ENCODE measurements around the gene GUCA2B. TPM values are rescaled to one million over a fixed set of nuclear protein-coding genes. Genes with fewer than 3 reads are reported as not detected.

GUCA2B gene
- total RNA-seq, 1 experiment from 2014 or later, result not detected

GRCh38 chr1:42186152-42186551 lies 32.9 kb downstream of the GUCA2B start:
- Mint-ChIP-seq H3K4me1 (ENCODE audit: insufficient read depth, unreplicated experiment) (peaks cover 9% of the 10 kb centered on the region), H3K36me3 (ENCODE audit: insufficient read depth, unreplicated experiment) (peaks cover 30% of the 10 kb centered on the region), H3K4me3 (ENCODE audit: unreplicated experiment) (no peak overlapping the region), H3K9me3 (ENCODE audit: unreplicated experiment) (no peaks in the 10 kb centered on the region), H3K27me3 (ENCODE audit: insufficient read depth, unreplicated experiment) (no peaks in the 10 kb centered on the region), H3K27ac (ENCODE audit: low read depth, unreplicated experiment) (no peak overlapping the region)
- TF ChIP-seq CTCF (IDR thresholded peaks at IDR 0.05; ENCODE audit: unreplicated experiment), result no peak
- intact Hi-C loops (cut with micrococcal nuclease), result no loop called here
- BruUV-seq (replicated peaks), result no TSS peak
- ChIA-PET CTCF (interaction anchor here (0.5 to 4.7 kb wide), 4 partner anchors 11 to 691 kb away, joined by 3 to 33 read pairs (median 5); no protein-coding TSS in a partner anchor), POLR2A (interaction anchor here (1.2 kb wide), 1 partner anchor 9 kb away, joined by 3 read pairs; no protein-coding TSS in a partner anchor)
- no peak for DNase-seq (ENCODE audit: unreplicated experiment)

- TF ChIP-seq CTCF (IDR thresholded peaks at IDR 0.05; ENCODE audit: unreplicated experiment), result no peak
- DNase-seq (ENCODE audit: unreplicated experiment), result no peak
- Mint-ChIP-seq H3K27ac (ENCODE audit: low read depth, unreplicated experiment) (no peak overlapping the region), H3K27me3 (ENCODE audit: insufficient read depth, unreplicated experiment) (no peaks in the 10 kb centered on the region), H3K4me1 (ENCODE audit: insufficient read depth, unreplicated experiment) (peaks cover 22% of the 10 kb centered on the region), H3K36me3 (ENCODE audit: insufficient read depth, unreplicated experiment) (peaks cover 11% of the 10 kb centered on the region), H3K4me3 (ENCODE audit: unreplicated experiment) (no peak overlapping the region), H3K9me3 (ENCODE audit: unreplicated experiment) (no peaks in the 10 kb centered on the region)
- BruUV-seq (replicated peaks), result no TSS peak
- ChIA-PET CTCF (interaction anchor here (0.7 to 1.0 kb wide), 2 partner anchors 17 to 674 kb away, joined by 3 to 4 read pairs; no protein-coding TSS in a partner anchor), POLR2A (no interaction called here)
- intact Hi-C loops (cut with micrococcal nuclease), result no loop called here
These were observed 37.0 kb downstream of the GUCA2B start for GRCh38 chr1:42189931-42190853.

- CTCF ChIA-PET, result interaction anchor here (0.6 to 1.6 kb wide), 4 partner anchors 15 to 676 kb away, joined by 3 to 5 read pairs (median 4); no protein-coding TSS in a partner anchor
- peaks cover 17% of the 10 kb centered on the region for H3K4me1 Mint-ChIP-seq (ENCODE audit: insufficient read depth, unreplicated experiment)
- POLR2A ChIA-PET, result interaction anchor here (2.1 kb wide), 1 partner anchor 18 kb away, joined by 6 read pairs; no protein-coding TSS in a partner anchor
- H3K4me3 Mint-ChIP-seq (ENCODE audit: unreplicated experiment), result no peak overlapping the region
- H3K9me3 Mint-ChIP-seq (ENCODE audit: unreplicated experiment), result no peaks in the 10 kb centered on the region
- no peak for DNase-seq (ENCODE audit: unreplicated experiment)
- H3K27ac Mint-ChIP-seq (ENCODE audit: low read depth, unreplicated experiment), result peak overlapping the region; percentile 78
- BruUV-seq (replicated peaks), result no TSS peak
- H3K27me3 Mint-ChIP-seq (ENCODE audit: insufficient read depth, unreplicated experiment), result no peaks in the 10 kb centered on the region
- TF ChIP-seq CTCF (IDR thresholded peaks at IDR 0.05; ENCODE audit: unreplicated experiment), result no peak
- peaks cover 12% of the 10 kb centered on the region for H3K36me3 Mint-ChIP-seq (ENCODE audit: insufficient read depth, unreplicated experiment)
- intact Hi-C loops (cut with micrococcal nuclease), result no loop called here
These were observed 38.1 kb downstream of the GUCA2B start for GRCh38 chr1:42191319-42191718.

GRCh38 chr1:42192106-42192505 lies 38.9 kb downstream of the GUCA2B start:
- intact Hi-C loops (cut with micrococcal nuclease), result no loop called here
- ChIA-PET POLR2A (interaction anchor here (0.6 to 2.1 kb wide), 5 partner anchors 17 to 45 kb away, joined by 3 to 6 read pairs (median 3); no protein-coding TSS in a partner anchor), CTCF (interaction anchor here (0.6 to 2.9 kb wide), 5 partner anchors 16 to 908 kb away, joined by 3 to 11 read pairs (median 3); no protein-coding TSS in a partner anchor)
- H3K4me1 Mint-ChIP-seq (ENCODE audit: insufficient read depth, unreplicated experiment), result peaks cover 15% of the 10 kb centered on the region
- H3K4me3 Mint-ChIP-seq (ENCODE audit: unreplicated experiment), result peak overlapping the region; percentile 5
- peak overlapping the region; percentile 78 for H3K27ac Mint-ChIP-seq (ENCODE audit: low read depth, unreplicated experiment)
- H3K36me3 Mint-ChIP-seq (ENCODE audit: insufficient read depth, unreplicated experiment), result peaks cover 20% of the 10 kb centered on the region
- no TSS peak for BruUV-seq (replicated peaks)
- no peak for TF ChIP-seq CTCF (IDR thresholded peaks at IDR 0.05; ENCODE audit: unreplicated experiment)
- no peaks in the 10 kb centered on the region for H3K9me3 Mint-ChIP-seq (ENCODE audit: unreplicated experiment)
- no peaks in the 10 kb centered on the region for H3K27me3 Mint-ChIP-seq (ENCODE audit: insufficient read depth, unreplicated experiment)
- DNase-seq (ENCODE audit: unreplicated experiment), result no peak

All from MCF 10A (cell line).